GM10266 (cell line): ENCODE measurements around the gene CRB2.

ENCODE experiments used
- DNase-seq: peaks from one replicate; pipeline ENCODE4 v3.0.0; 2012; ENCODE audit errors: extremely low spot score
- CTCF ChIP-seq: IDR thresholded peaks from 2 replicates; pipeline ENCODE4 v1.5.1; 2012; ENCODE audit warnings: mild to moderate bottlenecking, low read depth; ENCODE audit not compliant: control insufficient read depth, insufficient read depth; ENCODE audit errors: missing control alignments

CRB2 gene

GRCh38 chr9:123412171-123412820 lies 56.3 kb downstream of the CRB2 start:
- no peak for DNase-seq
- TF ChIP-seq CTCF, result no peak

- no peak for DNase-seq
- TF ChIP-seq CTCF, result no peak
Observed at GRCh38 chr9:123414204-123414603, 58.2 kb downstream of the CRB2 start.

GRCh38 chr9:123414936-123415930 lies 59.2 kb downstream of the CRB2 start:
- TF ChIP-seq CTCF, result no peak
- DNase-seq, result no peak

- TF ChIP-seq CTCF, result no peak
- DNase-seq, result no peak
Observed at GRCh38 chr9:123416176-123416575, 60.2 kb downstream of the CRB2 start.

GRCh38 chr9:123417289-123418051 lies 61.5 kb downstream of the CRB2 start:
- DNase-seq, result no peak
- no peak for TF ChIP-seq CTCF

- no peak for DNase-seq
- TF ChIP-seq CTCF, result no peak
Observed at GRCh38 chr9:123418052-123418430, 62.0 kb downstream of the CRB2 start.

GRCh38 chr9:123418506-123418905 lies 62.5 kb downstream of the CRB2 start:
- no peak for TF ChIP-seq CTCF
- no peak for DNase-seq
